Measurements from ENCODE around the gene CFAP221. TPM values are rescaled to one million over a fixed set of nuclear protein-coding genes. Genes with fewer than 3 reads are reported as not detected.

Gene CFAP221
- total RNA-seq, 1 experiment from 2014 or later = not detected

DNA sequence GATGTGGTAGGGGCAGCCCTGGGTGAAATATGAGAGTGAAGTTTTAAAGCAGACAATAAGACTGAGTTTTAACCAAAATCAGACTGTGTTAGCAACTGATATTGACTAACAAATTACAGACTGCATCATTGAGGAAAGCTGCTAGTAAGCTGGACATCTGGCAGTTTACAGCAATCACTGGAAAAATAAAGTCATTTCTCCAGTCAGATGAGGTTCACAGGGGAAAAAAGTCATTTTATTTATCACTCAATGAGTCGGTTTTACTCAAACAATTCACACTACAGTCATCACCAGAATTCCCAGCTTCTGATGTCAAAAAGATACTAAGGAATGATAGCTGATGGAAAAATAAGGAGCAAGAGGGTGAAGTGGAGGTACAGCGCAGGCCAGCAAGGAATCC, 124.3 kb downstream of the CFAP221 start:
- H3K4me3 Mint-ChIP-seq (ENCODE audit: unreplicated experiment) = no peak overlapping the region
- intact Hi-C loops (cut with micrococcal nuclease) = no loop called here

GRCh38 chr2:119671016-119671415, 126.8 kb downstream of the CFAP221 start:
- no peaks in the 10 kb centered on the region for H3K9me3 Mint-ChIP-seq (ENCODE audit: unreplicated experiment)
- POLR2A ChIA-PET = no interaction called here
- H3K36me3 Mint-ChIP-seq (ENCODE audit: insufficient read depth, unreplicated experiment) = peaks cover 4% of the 10 kb centered on the region
- no peak overlapping the region for H3K27ac Mint-ChIP-seq (ENCODE audit: low read depth, unreplicated experiment)
- CTCF ChIA-PET = no interaction called here
- no peaks in the 10 kb centered on the region for H3K4me1 Mint-ChIP-seq (ENCODE audit: insufficient read depth, unreplicated experiment)
- no TSS peak for BruUV-seq (replicated peaks)
- H3K4me3 Mint-ChIP-seq (ENCODE audit: unreplicated experiment) = no peak overlapping the region
- intact Hi-C loops (cut with micrococcal nuclease) = no loop called here
- peaks cover 14% of the 10 kb centered on the region for H3K27me3 Mint-ChIP-seq (ENCODE audit: insufficient read depth, unreplicated experiment)
- TF ChIP-seq CTCF (IDR thresholded peaks at IDR 0.05; ENCODE audit: unreplicated experiment) = no peak
- no peak for DNase-seq (ENCODE audit: unreplicated experiment)

More for the DNA sequence above, 124.3 kb downstream of the CFAP221 start:
- H3K4me1 Mint-ChIP-seq (ENCODE audit: insufficient read depth, unreplicated experiment) = no peaks in the 10 kb centered on the region
- no TSS peak for BruUV-seq (replicated peaks)
- ChIA-PET POLR2A (interaction anchor here (1.3 kb wide), 1 partner anchor 10 kb away, joined by 7 read pairs; the partner anchor contains the start of gene TMEM177), CTCF (interaction anchor here (0.6 kb wide), 1 partner anchor 27 kb away, joined by 4 read pairs; no protein-coding TSS in a partner anchor)
- no peaks in the 10 kb centered on the region for H3K36me3 Mint-ChIP-seq (ENCODE audit: insufficient read depth, unreplicated experiment)
- peaks cover 11% of the 10 kb centered on the region for H3K9me3 Mint-ChIP-seq (ENCODE audit: unreplicated experiment)
- peaks cover 31% of the 10 kb centered on the region for H3K27me3 Mint-ChIP-seq (ENCODE audit: insufficient read depth, unreplicated experiment)
- no peak for TF ChIP-seq CTCF (IDR thresholded peaks at IDR 0.05; ENCODE audit: unreplicated experiment)
- DNase-seq (ENCODE audit: unreplicated experiment) = no peak
- H3K27ac Mint-ChIP-seq (ENCODE audit: low read depth, unreplicated experiment) = no peak overlapping the region

GRCh38 chr2:119671752-119672151, 127.5 kb downstream of the CFAP221 start:
- Mint-ChIP-seq H3K27ac (ENCODE audit: low read depth, unreplicated experiment) (no peak overlapping the region), H3K4me3 (ENCODE audit: unreplicated experiment) (no peak overlapping the region), H3K27me3 (ENCODE audit: insufficient read depth, unreplicated experiment) (peaks cover 6% of the 10 kb centered on the region), H3K4me1 (ENCODE audit: insufficient read depth, unreplicated experiment) (no peaks in the 10 kb centered on the region), H3K9me3 (ENCODE audit: unreplicated experiment) (no peaks in the 10 kb centered on the region), H3K36me3 (ENCODE audit: insufficient read depth, unreplicated experiment) (peaks cover 4% of the 10 kb centered on the region)
- no peak for DNase-seq (ENCODE audit: unreplicated experiment)
- ChIA-PET POLR2A (interaction anchor here (0.6 kb wide), 1 partner anchor 47 kb away, joined by 3 read pairs; no protein-coding TSS in a partner anchor), CTCF (interaction anchor here (0.9 kb wide), 1 partner anchor 30 kb away, joined by 3 read pairs; no protein-coding TSS in a partner anchor)
- TF ChIP-seq CTCF (IDR thresholded peaks at IDR 0.05; ENCODE audit: unreplicated experiment) = no peak
- intact Hi-C loops (cut with micrococcal nuclease) = no loop called here
- no TSS peak for BruUV-seq (replicated peaks)

DNA sequence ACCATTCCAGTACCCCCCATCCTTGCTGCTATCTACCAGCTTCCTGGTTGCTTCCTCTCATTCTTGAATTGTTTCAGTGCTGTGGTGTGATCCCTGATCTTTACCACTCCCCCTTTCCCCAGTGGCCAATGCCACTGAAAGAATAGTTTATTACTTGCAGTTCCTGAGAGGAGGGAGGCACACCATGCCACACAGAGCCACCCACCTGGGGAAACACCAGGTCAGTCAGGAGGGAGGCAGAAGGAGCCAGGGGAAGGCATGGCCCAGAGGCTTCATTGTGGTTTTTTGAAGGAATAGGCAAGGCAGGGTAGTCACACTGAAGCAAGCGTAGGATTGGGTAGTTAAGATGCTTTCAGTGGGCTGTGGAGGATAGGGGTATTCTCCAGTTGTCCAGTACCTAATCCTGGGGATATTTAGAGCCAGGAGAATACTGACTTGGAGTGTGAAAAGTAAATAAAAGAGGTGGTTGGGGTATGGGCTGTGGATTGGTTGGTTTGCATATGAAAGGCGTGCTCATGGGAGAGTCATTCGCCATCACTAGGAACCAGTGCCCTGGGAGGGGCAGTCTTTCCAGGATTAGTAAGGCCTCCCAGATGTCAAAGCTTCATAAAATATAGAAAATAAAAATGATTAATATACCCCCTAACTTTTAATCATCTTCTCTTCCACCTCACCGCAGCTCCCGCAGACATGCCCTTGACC, 128.1 kb downstream of the CFAP221 start:
- DNase-seq (ENCODE audit: unreplicated experiment) = no peak
- POLR2A ChIA-PET = interaction anchor here (0.6 kb wide), 1 partner anchor 47 kb away, joined by 3 read pairs; no protein-coding TSS in a partner anchor
- H3K4me1 Mint-ChIP-seq (ENCODE audit: insufficient read depth, unreplicated experiment) = no peaks in the 10 kb centered on the region
- BruUV-seq (replicated peaks) = no TSS peak
- TF ChIP-seq CTCF (IDR thresholded peaks at IDR 0.05; ENCODE audit: unreplicated experiment) = no peak
- H3K36me3 Mint-ChIP-seq (ENCODE audit: insufficient read depth, unreplicated experiment) = peaks cover 4% of the 10 kb centered on the region
- peaks cover under 1% of the 10 kb centered on the region for H3K27me3 Mint-ChIP-seq (ENCODE audit: insufficient read depth, unreplicated experiment)
- CTCF ChIA-PET = interaction anchor here (0.9 kb wide), 1 partner anchor 30 kb away, joined by 3 read pairs; no protein-coding TSS in a partner anchor
- no peaks in the 10 kb centered on the region for H3K9me3 Mint-ChIP-seq (ENCODE audit: unreplicated experiment)
- no peak overlapping the region for H3K27ac Mint-ChIP-seq (ENCODE audit: low read depth, unreplicated experiment)
- H3K4me3 Mint-ChIP-seq (ENCODE audit: unreplicated experiment) = no peak overlapping the region
- intact Hi-C loops (cut with micrococcal nuclease) = no loop called here
